ENCODE measurements around the gene GPR152.

DNA sequence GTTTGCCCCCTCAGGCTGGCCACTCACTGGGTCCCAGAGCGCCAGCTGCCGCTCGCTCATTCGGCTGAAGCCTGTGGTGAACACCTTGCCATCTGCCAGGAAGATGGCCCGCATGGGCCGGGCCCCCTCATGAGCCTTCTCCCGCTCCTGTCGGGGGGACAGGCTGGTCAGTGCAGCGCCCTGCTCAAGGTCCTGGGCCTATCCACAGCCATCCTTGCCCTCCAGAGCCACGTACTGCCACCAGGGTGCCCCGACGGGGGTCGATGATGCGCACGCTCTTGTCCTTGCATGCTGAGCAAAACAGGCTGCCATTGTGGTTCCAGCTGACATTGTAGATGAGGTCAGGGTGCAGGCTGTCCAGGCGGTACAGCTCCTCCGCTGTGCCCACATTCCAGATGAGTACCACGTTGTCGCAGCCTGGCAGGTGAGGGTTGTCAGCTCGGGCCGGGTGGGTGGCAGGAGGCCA is 11.4 kb downstream of the GPR152 start:
- TF ChIP-seq, protein P1, sequence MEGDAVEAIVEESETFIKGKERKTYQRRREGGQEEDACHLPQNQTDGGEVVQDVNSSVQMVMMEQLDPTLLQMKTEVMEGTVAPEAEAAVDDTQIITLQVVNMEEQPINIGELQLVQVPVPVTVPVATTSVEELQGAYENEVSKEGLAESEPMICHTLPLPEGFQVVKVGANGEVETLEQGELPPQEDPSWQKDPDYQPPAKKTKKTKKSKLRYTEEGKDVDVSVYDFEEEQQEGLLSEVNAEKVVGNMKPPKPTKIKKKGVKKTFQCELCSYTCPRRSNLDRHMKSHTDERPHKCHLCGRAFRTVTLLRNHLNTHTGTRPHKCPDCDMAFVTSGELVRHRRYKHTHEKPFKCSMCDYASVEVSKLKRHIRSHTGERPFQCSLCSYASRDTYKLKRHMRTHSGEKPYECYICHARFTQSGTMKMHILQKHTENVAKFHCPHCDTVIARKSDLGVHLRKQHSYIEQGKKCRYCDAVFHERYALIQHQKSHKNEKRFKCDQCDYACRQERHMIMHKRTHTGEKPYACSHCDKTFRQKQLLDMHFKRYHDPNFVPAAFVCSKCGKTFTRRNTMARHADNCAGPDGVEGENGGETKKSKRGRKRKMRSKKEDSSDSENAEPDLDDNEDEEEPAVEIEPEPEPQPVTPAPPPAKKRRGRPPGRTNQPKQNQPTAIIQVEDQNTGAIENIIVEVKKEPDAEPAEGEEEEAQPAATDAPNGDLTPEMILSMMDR (IDR thresholded peaks at IDR 0.05 in 2 of 3, conservative IDR thresholded peaks at IDR 0.05 in 1 of 3; ENCODE audit: borderline replicate concordance in 1 of 3, insufficient read depth in 1 of 3, low read depth in 2 of 3, low read length in 2 of 3): no peak
- TF ChIP-seq CEBPB (IDR thresholded peaks at IDR 0.05; ENCODE audit: low read depth) (no peak), POLR2A (IDR thresholded peaks at IDR 0.05; ENCODE audit: borderline replicate concordance, extremely low read depth, insufficient read depth, insufficient read length) (no peak), RAD21 (IDR thresholded peaks at IDR 0.05; ENCODE audit: low read depth) (no peak), POLR2AphosphoS5 (IDR thresholded peaks at IDR 0.05; ENCODE audit: low read depth, low read length) (no peak), SP1 (IDR thresholded peaks at IDR 0.05; ENCODE audit: low read depth) (no peak)
- TF ChIP-seq, protein P2, sequence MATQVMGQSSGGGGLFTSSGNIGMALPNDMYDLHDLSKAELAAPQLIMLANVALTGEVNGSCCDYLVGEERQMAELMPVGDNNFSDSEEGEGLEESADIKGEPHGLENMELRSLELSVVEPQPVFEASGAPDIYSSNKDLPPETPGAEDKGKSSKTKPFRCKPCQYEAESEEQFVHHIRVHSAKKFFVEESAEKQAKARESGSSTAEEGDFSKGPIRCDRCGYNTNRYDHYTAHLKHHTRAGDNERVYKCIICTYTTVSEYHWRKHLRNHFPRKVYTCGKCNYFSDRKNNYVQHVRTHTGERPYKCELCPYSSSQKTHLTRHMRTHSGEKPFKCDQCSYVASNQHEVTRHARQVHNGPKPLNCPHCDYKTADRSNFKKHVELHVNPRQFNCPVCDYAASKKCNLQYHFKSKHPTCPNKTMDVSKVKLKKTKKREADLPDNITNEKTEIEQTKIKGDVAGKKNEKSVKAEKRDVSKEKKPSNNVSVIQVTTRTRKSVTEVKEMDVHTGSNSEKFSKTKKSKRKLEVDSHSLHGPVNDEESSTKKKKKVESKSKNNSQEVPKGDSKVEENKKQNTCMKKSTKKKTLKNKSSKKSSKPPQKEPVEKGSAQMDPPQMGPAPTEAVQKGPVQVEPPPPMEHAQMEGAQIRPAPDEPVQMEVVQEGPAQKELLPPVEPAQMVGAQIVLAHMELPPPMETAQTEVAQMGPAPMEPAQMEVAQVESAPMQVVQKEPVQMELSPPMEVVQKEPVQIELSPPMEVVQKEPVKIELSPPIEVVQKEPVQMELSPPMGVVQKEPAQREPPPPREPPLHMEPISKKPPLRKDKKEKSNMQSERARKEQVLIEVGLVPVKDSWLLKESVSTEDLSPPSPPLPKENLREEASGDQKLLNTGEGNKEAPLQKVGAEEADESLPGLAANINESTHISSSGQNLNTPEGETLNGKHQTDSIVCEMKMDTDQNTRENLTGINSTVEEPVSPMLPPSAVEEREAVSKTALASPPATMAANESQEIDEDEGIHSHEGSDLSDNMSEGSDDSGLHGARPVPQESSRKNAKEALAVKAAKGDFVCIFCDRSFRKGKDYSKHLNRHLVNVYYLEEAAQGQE (IDR thresholded peaks at IDR 0.05; ENCODE audit: low read depth): no peak
- TF ChIP-seq, protein P3, sequence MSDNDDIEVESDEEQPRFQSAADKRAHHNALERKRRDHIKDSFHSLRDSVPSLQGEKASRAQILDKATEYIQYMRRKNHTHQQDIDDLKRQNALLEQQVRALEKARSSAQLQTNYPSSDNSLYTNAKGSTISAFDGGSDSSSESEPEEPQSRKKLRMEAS (IDR thresholded peaks at IDR 0.05): no peak
- TF ChIP-seq, protein P4, sequence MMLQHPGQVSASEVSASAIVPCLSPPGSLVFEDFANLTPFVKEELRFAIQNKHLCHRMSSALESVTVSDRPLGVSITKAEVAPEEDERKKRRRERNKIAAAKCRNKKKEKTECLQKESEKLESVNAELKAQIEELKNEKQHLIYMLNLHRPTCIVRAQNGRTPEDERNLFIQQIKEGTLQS (IDR thresholded peaks at IDR 0.05): no peak

Data from HCT116 (cell line).